HT-29 (cell line): ENCODE measurements around the gene MYH14. TPM values are rescaled to one million over a fixed set of nuclear protein-coding genes. Genes with fewer than 3 reads are reported as not detected.
"Not testable (repeated sequence)": the region's sequence is repeated elsewhere in the genome, so short reads cannot be mapped to it uniquely, and the experiment has no call there.

Experiments used
- DNase-seq: peaks from one replicate; pipeline ENCODE4 v3.0.0-alpha.2; 2015; ENCODE audit warnings: low spot score
- total RNA-seq: library from RNA; depleted of rRNA; stranded (reverse); fragments of >200 nt; shearing (Covaris generic); gene quantifications from 2 replicates; pipeline ENCODE4 v1.2.3, GENCODE V29; 2014

MYH14 gene
- total RNA-seq, 1 experiment from 2014 or later, result 172 TPM

DNA sequence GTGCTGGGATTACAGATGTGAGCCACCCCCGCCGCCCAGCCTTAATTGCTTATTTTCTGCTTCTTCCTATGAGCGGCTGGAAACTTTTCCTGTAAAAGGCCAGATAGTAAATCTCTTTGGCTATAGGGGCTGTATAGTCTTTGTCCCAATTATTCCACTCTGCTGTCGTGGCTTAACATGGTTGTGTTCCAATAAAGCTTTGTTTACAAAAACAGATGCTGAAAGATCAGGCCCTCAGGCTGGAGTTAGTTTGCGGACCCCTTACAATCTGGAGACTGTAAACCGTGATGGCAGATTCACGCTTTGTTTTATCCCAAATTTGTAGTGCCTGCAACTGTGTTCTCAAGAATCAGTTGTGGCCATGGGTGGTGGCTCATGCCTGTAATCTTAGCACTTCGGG is 115.0 kb downstream of the MYH14 start:
- no peak for DNase-seq

DNA sequence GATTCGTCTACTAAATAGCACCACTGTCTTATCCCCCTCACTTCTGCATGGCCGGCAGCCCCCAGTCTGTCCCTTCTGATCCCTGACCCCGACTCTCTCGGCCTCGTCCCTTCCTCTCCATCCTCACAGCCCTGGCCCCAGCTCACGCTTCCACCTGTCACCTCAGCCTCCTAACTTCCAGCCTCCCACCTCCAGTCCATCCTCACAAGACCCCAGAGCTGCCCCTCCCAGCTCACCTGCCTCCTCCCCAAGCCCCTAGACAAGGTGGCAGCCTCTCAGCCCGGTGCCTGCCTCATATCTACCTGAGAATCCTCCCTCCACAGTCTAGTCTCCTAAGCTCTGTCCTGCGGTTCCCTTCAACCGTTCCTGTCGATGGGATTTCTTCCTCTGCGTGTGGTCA is 115.7 kb downstream of the MYH14 start:
- DNase-seq, result no peak

GRCh38 chr19:50320051-50320450 is 116.6 kb downstream of the MYH14 start:
- no peak for DNase-seq

- no peak for DNase-seq
Measured at GRCh38 chr19:50320596-50320995, 117.2 kb downstream of the MYH14 start.

DNA sequence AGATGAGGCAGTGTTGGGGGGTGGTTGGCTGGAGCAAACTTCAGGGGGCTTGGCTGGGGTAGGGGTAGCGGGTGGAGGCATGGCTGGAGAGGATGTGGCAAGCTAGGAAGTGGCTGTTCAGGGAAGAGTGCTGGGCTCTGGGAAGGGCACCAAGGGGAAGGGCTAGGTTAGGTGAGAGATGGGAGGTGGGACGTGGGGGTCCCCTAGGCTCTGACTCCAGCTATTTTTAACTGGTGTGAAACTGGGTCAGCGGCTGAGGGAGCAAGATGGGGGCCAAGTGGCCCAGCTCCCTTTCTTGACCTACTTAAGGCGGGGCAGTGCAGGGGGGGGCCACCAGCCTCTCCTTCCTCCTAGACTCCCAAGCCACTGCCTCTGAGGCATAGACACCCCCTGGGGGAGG is 118.4 kb downstream of the MYH14 start:
- DNase-seq, result no peak

DNA sequence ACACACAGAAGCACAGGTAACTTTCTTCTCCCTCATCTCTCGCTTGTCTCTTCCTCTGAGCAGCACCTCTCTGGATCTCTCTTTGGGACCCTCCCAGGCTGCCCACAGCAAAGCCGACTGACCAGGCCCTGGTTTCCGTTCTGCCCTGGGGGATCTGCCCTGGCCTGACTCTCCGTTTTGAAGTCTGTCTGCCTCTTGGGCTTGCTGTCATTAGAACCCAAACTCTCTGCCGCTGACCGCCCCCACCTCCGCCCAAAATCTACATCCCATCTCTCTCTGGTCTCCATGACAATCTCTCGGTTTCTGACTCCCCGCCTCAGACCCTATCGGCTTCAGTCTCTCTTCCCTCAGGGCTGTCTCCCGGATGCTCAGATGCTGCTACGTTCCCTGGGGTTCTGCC is 118.8 kb downstream of the MYH14 start:
- DNase-seq, result no peak

DNA sequence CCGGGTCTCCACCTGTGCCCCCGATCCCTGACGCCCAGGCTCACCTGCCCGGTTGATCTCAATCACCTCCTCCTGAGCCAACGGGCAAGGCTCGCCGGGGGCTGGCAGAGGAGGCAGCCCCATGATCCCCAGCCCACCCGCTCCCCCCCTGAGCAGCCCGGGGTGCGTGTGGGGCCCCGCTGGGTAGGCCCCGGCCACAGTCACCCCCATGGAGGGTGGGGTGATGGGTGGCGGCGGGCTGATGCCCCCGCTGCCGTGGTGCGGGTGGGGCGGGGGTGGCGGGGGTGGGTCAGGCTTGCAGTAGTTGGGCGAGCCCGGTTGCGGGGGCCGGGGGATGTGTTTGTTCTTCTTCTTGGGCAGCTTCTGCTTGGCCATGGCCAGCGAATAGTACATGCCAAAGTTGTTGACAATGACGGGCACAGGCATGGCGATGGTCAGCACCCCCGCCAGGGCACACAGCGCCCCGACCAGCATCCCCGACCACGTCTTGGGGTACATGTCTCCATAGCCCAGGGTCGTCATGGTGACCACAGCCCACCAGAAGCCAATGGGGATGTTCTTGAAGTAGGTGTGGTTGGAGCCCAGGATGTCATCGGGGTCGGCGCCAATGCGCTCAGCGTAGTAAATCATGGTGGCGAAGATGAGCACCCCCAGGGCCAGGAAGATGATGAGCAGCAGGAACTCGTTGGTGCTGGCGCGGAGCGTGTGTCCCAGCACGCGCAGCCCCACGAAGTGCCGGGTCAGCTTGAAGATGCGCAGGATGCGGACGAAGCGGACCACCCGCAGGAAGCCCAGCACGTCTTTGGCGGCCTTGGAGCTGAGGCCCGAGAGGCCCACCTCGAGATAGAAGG is 119.7 kb downstream of the MYH14 start:
- DNase-seq, result no peak

GRCh38 chr19:50323782-50324133 is 120.3 kb downstream of the MYH14 start:
- no peak for DNase-seq

GRCh38 chr19:50324331-50324730 is 120.9 kb downstream of the MYH14 start:
- no peak for DNase-seq

DNA sequence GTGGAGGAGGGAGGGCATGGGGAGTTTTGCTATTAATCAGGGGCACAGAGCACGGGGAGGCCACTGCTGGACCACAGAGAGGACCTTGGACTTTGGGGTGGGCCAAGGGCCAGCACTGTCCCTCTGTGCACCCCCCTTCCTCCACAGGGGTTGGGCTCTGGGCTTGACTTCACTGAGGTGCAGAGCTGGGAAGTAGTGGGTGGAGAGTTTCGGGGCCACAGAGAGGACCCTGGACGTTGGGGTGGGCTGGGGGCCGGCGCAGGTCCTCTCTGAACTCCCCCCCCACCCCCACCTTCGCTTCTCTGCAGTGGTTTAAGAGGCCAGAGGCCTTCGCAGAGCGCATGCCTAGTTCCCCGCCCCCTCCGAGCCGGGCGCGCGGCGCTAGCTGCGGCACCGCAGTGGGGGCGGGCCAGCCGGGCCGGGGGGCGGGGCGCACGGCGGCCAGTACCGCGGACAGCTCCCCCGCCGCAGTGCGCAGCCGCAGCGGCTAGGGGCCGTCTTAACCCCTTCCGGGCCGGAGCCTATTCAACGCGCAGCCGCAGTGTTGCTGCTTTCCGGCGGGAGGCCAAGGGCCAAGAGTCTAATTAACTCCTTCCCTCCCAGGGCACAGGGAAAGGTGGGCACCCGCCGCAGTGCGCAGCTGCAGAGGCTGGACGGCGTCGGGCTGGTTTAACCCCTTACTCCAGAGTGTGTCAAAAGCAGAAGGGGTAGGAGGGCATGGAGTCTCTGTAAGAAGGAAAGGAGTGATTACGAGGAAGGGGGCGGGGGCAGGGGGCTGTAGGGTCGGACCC is 122.1 kb downstream of the MYH14 start:
- peak; percentile 94 for DNase-seq

DNA sequence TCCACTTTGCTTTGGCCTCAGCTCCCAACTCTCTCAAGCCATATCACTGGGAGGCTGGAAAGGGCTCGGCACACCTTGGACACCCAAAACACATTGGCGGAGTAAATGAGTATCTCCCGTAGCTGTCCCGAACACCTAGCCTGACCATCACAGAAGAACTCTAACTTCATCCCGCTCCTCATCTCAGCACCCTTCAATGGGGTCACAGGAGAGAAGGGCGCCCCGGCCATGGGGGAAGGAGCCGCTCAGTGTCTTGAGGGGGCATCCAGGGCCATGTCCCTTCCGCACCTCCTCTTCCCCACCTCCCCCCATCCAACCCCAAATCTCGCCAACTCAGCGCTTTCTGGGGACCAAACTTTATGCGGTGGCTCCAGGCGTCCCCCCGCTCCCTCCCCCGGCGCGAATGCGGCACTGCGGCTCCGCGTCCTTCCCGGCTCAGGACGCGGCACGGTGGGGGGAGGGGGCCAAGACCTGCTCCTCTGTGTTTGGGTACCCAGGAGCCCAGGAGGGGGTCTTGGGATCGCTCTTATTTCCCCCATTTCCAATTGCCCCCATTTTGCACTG is 122.8 kb downstream of the MYH14 start:
- DNase-seq, result no peak

GRCh38 chr19:50327013-50327412 is 123.6 kb downstream of the MYH14 start:
- no peak for DNase-seq

DNA sequence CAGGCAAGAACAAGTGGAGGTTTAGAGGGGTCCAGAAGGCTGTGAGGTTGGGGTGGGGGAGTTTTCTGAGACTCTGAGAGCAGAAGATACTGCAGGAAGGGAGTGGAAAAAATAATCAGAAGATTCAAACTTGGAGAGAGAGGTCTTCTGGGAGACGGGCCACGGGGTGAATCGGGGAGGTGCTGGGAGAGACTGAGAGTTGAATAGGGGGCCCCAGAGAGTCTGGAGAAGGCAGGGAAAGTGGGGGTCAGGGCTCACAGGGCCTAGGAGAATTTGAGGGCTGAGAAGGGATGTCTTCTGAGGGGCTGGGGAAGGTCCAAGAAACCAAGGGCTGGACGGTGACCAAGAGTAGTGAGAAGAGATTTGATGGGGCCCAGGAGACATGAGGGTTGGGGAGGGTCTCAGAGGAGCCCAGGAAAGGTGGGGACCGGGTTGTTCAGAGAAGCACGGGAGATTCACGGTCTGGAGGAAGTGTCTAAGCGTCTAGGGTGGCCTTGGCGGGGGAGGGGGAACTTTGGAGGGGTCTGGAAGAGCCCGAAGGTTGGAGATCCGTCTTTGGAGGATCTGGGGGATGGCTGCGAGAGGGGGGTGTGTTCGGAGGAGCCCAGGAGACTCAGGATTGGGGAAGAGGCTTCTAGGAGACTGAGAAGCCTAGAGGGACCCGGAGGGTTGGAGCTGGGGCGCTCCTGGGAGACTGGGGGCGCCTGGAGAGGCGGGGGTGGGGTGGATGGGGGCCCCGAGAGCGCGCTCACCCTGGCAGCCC is 124.2 kb downstream of the MYH14 start:
- no peak for DNase-seq

- peak; percentile 64 for DNase-seq
Measured at GRCh38 chr19:50328224-50328872, 124.9 kb downstream of the MYH14 start.

- no peak for DNase-seq
Measured at GRCh38 chr19:50328873-50329145, 125.4 kb downstream of the MYH14 start.

- DNase-seq, result peak; percentile 100
Measured at GRCh38 chr19:50329146-50329925, 125.9 kb downstream of the MYH14 start, which contains the start of gene KCNC3. Gene KCNC3, minus strand, starts transcription at chr19:50329377. Its CDS starts 295 bp downstream, at chr19:50329082.

GRCh38 chr19:50329926-50330294 is 126.5 kb downstream of the MYH14 start:
- DNase-seq, result not testable (repeated sequence)

- peak; percentile 94 for DNase-seq
Measured at GRCh38 chr19:50330365-50331078, 127.1 kb downstream of the MYH14 start.

- DNase-seq, result peak; percentile 49
Measured at GRCh38 chr19:50331221-50331993, 128.0 kb downstream of the MYH14 start.

DNA sequence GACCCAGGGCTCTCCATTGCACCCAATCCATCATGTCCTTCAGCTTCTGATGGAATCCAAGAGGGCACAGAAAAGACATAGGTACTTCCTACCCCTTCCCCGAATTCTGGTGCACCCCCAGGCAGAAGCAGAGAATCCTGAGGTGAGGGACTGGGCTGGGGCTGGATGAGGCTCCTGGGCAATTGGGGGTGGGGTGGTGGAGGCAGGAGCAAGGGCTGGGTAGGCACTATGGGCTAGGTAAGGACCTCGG is 128.5 kb downstream of the MYH14 start:
- DNase-seq, result no peak
